SK-N-SH (cell line): ENCODE data around the gene NDOR1. TPM values are rescaled to one million over a fixed set of nuclear protein-coding genes. Genes with fewer than 3 reads are reported as not detected.

ENCODE experiments used
- CTCF ChIA-PET: fragments of 300-600, 350-600 bp; formaldehyde crosslinking; extraction: SDS; loops from one replicate; lab custom pipeline; 2021; lab: Yijun Ruan, JAX
- POLR2A ChIA-PET: fragments of 350-600 bp; sonication (Branson Sonifier 250); formaldehyde crosslinking; extraction: SDS; loops from one replicate; lab custom pipeline; 2020; ENCODE audit warnings: antibody characterized with exemption, inconsistent platforms; lab: Yijun Ruan, JAX
- DNase-seq: peaks from one replicate; pipeline ENCODE4 v3.0.0; 2012
- H2AFZ ChIP-seq: fragments of 200-600 bp; sonication (generic); 2 replicates; pipeline ENCODE4 v1.8.1; 2016; ENCODE audit warnings: antibody characterized with exemption, mild to moderate bottlenecking, low read depth
- H3F3A ChIP-seq: fragments of 200-600 bp; sonication (generic); replicated peaks from 2 replicates; pipeline ENCODE3; 2016; ENCODE audit warnings: antibody characterized with exemption, mild to moderate bottlenecking; ENCODE audit not compliant: insufficient read depth
- H3K27ac ChIP-seq, 2 experiments: fragments of 200-500 bp in 1 of 2; fragments of 200-600 bp in 1 of 2; sonication (Bioruptor generic) in 1 of 2; sonication (generic), shearing (Covaris generic) in 1 of 2; 2 replicates each; pipeline versions ENCODE4 v1.5.1 to v1.6.1; 2014 to 2016; ENCODE audit warnings: low read depth in 2 of 2, inconsistent platforms in 1 of 2, low read length in 1 of 2, mild to moderate bottlenecking in 1 of 2, mixed read lengths in 1 of 2
- H3K27me3 ChIP-seq: fragments of 200-600 bp; sonication (generic), shearing (Covaris generic); 2 replicates; pipeline ENCODE4 v1.6.1; 2016; ENCODE audit warnings: mixed run types; ENCODE audit not compliant: insufficient read depth
- H3K36me3 ChIP-seq, 2 experiments: fragments of 200-500 bp in 1 of 2; fragments of 200-600 bp in 1 of 2; sonication (Bioruptor generic) in 1 of 2; sonication (generic) in 1 of 2; replicated peaks in 1 of 2; 2 replicates each; pipeline versions ENCODE3 to v1.5.1; 2014 to 2016; ENCODE audit warnings: low read length in 1 of 2, mild to moderate bottlenecking in 1 of 2; ENCODE audit not compliant: insufficient read depth in 2 of 2, control insufficient read depth in 1 of 2
- H3K4me1 ChIP-seq, 2 experiments: fragments of 200-500 bp in 1 of 2; fragments of 200-600 bp in 1 of 2; sonication (Bioruptor generic) in 1 of 2; sonication (generic), shearing (Covaris generic) in 1 of 2; 2 replicates each; pipeline versions ENCODE4 v1.5.1 to v1.6.1; 2014 to 2016; ENCODE audit warnings: low read depth in 1 of 2, low read length in 1 of 2, mixed run types in 1 of 2; ENCODE audit not compliant: insufficient read depth in 2 of 2, control insufficient read depth in 1 of 2
- H3K4me2 ChIP-seq: fragments of 200-600 bp; sonication (generic), shearing (Covaris generic); 2 replicates; pipeline ENCODE4 v1.6.1; 2017; ENCODE audit warnings: mixed run types
- H3K4me3 ChIP-seq, 2 experiments: fragments of 200-500 bp in 1 of 2; fragments of 200-600 bp in 1 of 2; sonication (Bioruptor generic) in 1 of 2; sonication (generic), shearing (Covaris generic) in 1 of 2; 2 replicates each; pipeline versions ENCODE4 v1.5.1 to v1.8.1; 2014 to 2016; ENCODE audit warnings: low read depth in 2 of 2, inconsistent platforms in 1 of 2, low read length in 1 of 2, mild to moderate bottlenecking in 1 of 2, mixed read lengths in 1 of 2, moderate library complexity in 1 of 2
- H3K79me2 ChIP-seq: fragments of 200-600 bp; sonication (generic); 2 replicates; pipeline ENCODE4 v1.8.1; 2017; ENCODE audit warnings: mild to moderate bottlenecking; ENCODE audit not compliant: insufficient read depth
- H3K9ac ChIP-seq: fragments of 200-600 bp; sonication (generic); 2 replicates; pipeline ENCODE4 v1.6.1; 2017; ENCODE audit warnings: mixed run types
- H3K9me2 ChIP-seq: fragments of 200-600 bp; sonication (generic); 2 replicates; pipeline ENCODE4 v1.6.1; 2017; ENCODE audit warnings: mixed run types
- H3K9me3 ChIP-seq: fragments of 200-600 bp; sonication (generic); 2 replicates; pipeline ENCODE4 v1.6.1; 2017; ENCODE audit warnings: mixed run types, mild to moderate bottlenecking, moderate library complexity
- H4K20me1 ChIP-seq: fragments of 200-600 bp; sonication (generic); 2 replicates; pipeline ENCODE4 v1.6.1; 2017; ENCODE audit warnings: mild to moderate bottlenecking, mixed run types; ENCODE audit not compliant: insufficient read depth
- CTCF ChIP-seq: fragments of 200-600 bp; sonication (generic); IDR thresholded peaks from 2 replicates; pipeline ENCODE4 v1.6.1; 2017; ENCODE audit warnings: antibody characterized with exemption, mild to moderate bottlenecking, moderate library complexity
- EP300 ChIP-seq, 2 experiments: IDR thresholded peaks; 2 replicates each; pipeline versions ENCODE4 v1.4.0 to v1.6.1; 2012; ENCODE audit warnings: borderline replicate concordance in 1 of 2, low read depth in 1 of 2, low read length in 1 of 2
- FOSL2 ChIP-seq: IDR thresholded peaks from 2 replicates; pipeline ENCODE4 v1.4.0; 2012; ENCODE audit warnings: low read depth, mild to moderate bottlenecking, moderate library complexity, borderline replicate concordance
- FOXJ3 ChIP-seq: sonication (generic); formaldehyde crosslinking; IDR thresholded peaks from 2 replicates; pipeline ENCODE4 v1.5.1; 2020; ENCODE audit warnings: mild to moderate bottlenecking, missing genetic modification reagents
- FOXM1 ChIP-seq: IDR thresholded peaks from 2 replicates; pipeline ENCODE4 v1.4.0; 2012; ENCODE audit warnings: low read depth, mild to moderate bottlenecking
- GATA2 ChIP-seq: sonication (generic); formaldehyde crosslinking; IDR thresholded peaks from 2 replicates; pipeline ENCODE4 v1.5.0; 2020; ENCODE audit warnings: mild to moderate bottlenecking, missing genetic modification reagents
- IRF3 ChIP-seq: fragments of 150-350 bp; IDR thresholded peaks from 2 replicates; pipeline ENCODE4 v1.6.1; 2016; ENCODE audit warnings: mild to moderate bottlenecking, low read depth, low read length
- MAX ChIP-seq: IDR thresholded peaks from 2 replicates; pipeline ENCODE4 v1.4.0; 2012; ENCODE audit warnings: low read depth
- MEF2A ChIP-seq: IDR thresholded peaks from 2 replicates; pipeline ENCODE4 v1.4.0; 2012; ENCODE audit warnings: low read depth, borderline replicate concordance
- POLR2AphosphoS5 ChIP-seq: IDR thresholded peaks from 2 replicates; pipeline ENCODE4 v1.6.1; 2012; ENCODE audit warnings: low read depth, low read length
- RFX5 ChIP-seq: IDR thresholded peaks from 2 replicates; pipeline ENCODE4 v1.6.1; 2012; ENCODE audit warnings: mild to moderate bottlenecking, improper control_type of control experiment, low read length
- SIN3A ChIP-seq: IDR thresholded peaks from 2 replicates; pipeline ENCODE4 v1.6.1; 2012; ENCODE audit warnings: low read depth, mild to moderate bottlenecking, low read length, moderate library complexity, borderline replicate concordance
- TCF12 ChIP-seq: IDR thresholded peaks from 2 replicates; pipeline ENCODE4 v1.4.0; 2012
- TEAD4 ChIP-seq: IDR thresholded peaks from 2 replicates; pipeline ENCODE4 v1.4.0; 2012; ENCODE audit warnings: mild to moderate bottlenecking, borderline replicate concordance; ENCODE audit not compliant: insufficient read depth
- USF1 ChIP-seq: IDR thresholded peaks from 2 replicates; pipeline ENCODE4 v1.4.0; 2012; ENCODE audit warnings: low read depth, borderline replicate concordance
- USF2 ChIP-seq: fragments of 150-350 bp; IDR thresholded peaks from 2 replicates; pipeline ENCODE4 v1.6.1; 2017; ENCODE audit warnings: antibody characterized with exemption, low read length, low read depth, borderline replicate concordance
- YY1 ChIP-seq: IDR thresholded peaks from 2 replicates; pipeline ENCODE4 v1.4.0; 2012; ENCODE audit warnings: low read depth, mild to moderate bottlenecking
- ZBTB33 ChIP-seq: IDR thresholded peaks from 2 replicates; pipeline ENCODE4 v1.4.0; 2012; ENCODE audit warnings: low read depth, borderline replicate concordance
- WGBS: methylation state at CpG from one replicate; pipeline ENCODE4 v1.1.6; 2017; ENCODE audit warnings: low lambda C conversion rate; 5-methylcytosine and 5-hydroxymethylcytosine counted together
- polyA plus RNA-seq, 3 experiments: library from polyadenylated mRNA; depleted of rRNA; stranded (reverse); fragments of >200 nt; gene quantifications; 2 replicates each; pipeline ENCODE4 v1.2.3, GENCODE V29; 2012

NDOR1 gene
- polyA plus RNA-seq, 1 of the 3 experiments (the other 2 are of a cell fraction) = 8.6 TPM

GRCh38 chr9:137160716-137161557 lies 44.6 kb upstream of the NDOR1 start:
- no peak for DNase-seq
- 72% methylated on average over 34 of the region's 56 CpGs for WGBS
- Histone ChIP-seq H3K9me3 (no peaks in the 10 kb centered on the region), H3K9me2 (no peaks in the 10 kb centered on the region), H2AFZ (no peak overlapping the region), H3K9ac (no peak overlapping the region), H4K20me1 (no peaks in the 10 kb centered on the region), H3K4me2 (no peak overlapping the region), H3K4me3 (no peak overlapping the region), H3K27ac (no peak overlapping the region), H3K4me1 (peaks cover 0 to 3% of the 10 kb centered on the region in 2 experiments; a peak in 1 of 4 replicates), H3K79me2 (no peaks in the 10 kb centered on the region), H3K36me3 (no peaks in the 10 kb centered on the region), H3K27me3 (peaks cover 5% of the 10 kb centered on the region; the same call in 1 of the 2 replicates), H3F3A (no peaks in the 10 kb centered on the region)
- no peak for TF ChIP-seq FOXJ3 (CRISPR knock-in tag)
- no peak for TF ChIP-seq GATA2 (CRISPR knock-in tag)
- TF ChIP-seq RFX5 = no peak
- no peak for TF ChIP-seq YY1
- no peak for TF ChIP-seq MAX
- no peak for TF ChIP-seq TEAD4
- TF ChIP-seq POLR2AphosphoS5 = no peak
- TF ChIP-seq SIN3A = no peak
- no peak for TF ChIP-seq ZBTB33
- TF ChIP-seq FOXM1 = no peak
- no peak for TF ChIP-seq EP300 (IDR thresholded peaks at IDR 0.05; ENCODE audit: borderline replicate concordance in 1 of 2, low read depth in 1 of 2, low read length in 1 of 2)
- ChIA-PET CTCF (no interaction called here), POLR2A (no interaction called here)

GRCh38 chr9:137161558-137162486 lies 43.7 kb upstream of the NDOR1 start:
- Histone ChIP-seq H3K9me2 (no peaks in the 10 kb centered on the region), H3K36me3 (no peaks in the 10 kb centered on the region), H3K27ac (no peak overlapping the region), H2AFZ (no peak overlapping the region), H3K4me3 (no peak overlapping the region), H3K9ac (no peak overlapping the region), H4K20me1 (no peaks in the 10 kb centered on the region), H3F3A (no peaks in the 10 kb centered on the region), H3K4me1 (peaks cover 0 to 3% of the 10 kb centered on the region in 2 experiments; a peak in 1 of 4 replicates), H3K4me2 (no peak overlapping the region), H3K9me3 (no peaks in the 10 kb centered on the region), H3K79me2 (no peaks in the 10 kb centered on the region), H3K27me3 (peaks cover 12% of the 10 kb centered on the region)
- ChIA-PET POLR2A (no interaction called here), CTCF (no interaction called here)
- peak; percentile 82 for DNase-seq
- 81% methylated on average over 38 of the region's 71 CpGs for WGBS
- TF ChIP-seq CTCF = no peak
- TF ChIP-seq MEF2A = no peak
- TF ChIP-seq IRF3 = no peak
- no peak for TF ChIP-seq USF1
- TF ChIP-seq TCF12 = no peak
- TF ChIP-seq USF2 = no peak
- no peak for TF ChIP-seq FOSL2
